A549 (cell line): Measurements from ENCODE around the gene ABCC3.

Experiments used
- CEBPB ChIP-seq, 2 experiments: fragments of >200 bp in 1 of 2; sonication (Bioruptor Twin) in 1 of 2; formaldehyde crosslinking in 1 of 2; IDR thresholded peaks; 2 replicates each; pipeline ENCODE4 v1.6.1; 2012 to 2016
- CTCF ChIP-seq: fragments of >200 bp; sonication (Bioruptor Twin); formaldehyde crosslinking; IDR thresholded peaks from 3 replicates; pipeline ENCODE4 v1.5.1; 2016
- ESRRA ChIP-seq: fragments of 150-350 bp; IDR thresholded peaks from 2 replicates; pipeline ENCODE4 v1.6.1; 2014; ENCODE audit warnings: mild to moderate bottlenecking, low read length, borderline replicate concordance
- FOSL2 ChIP-seq, 2 experiments: fragments of 450-650 bp in 1 of 2; fragments of >200 bp in 1 of 2; sonication (Bioruptor Twin) in 1 of 2; formaldehyde crosslinking; IDR thresholded peaks; 2 replicates each; pipeline versions ENCODE4 v1.5.0 to v1.6.1; 2016 to 2020; ENCODE audit warnings: mild to moderate bottlenecking in 1 of 2, moderate library complexity in 1 of 2
- HDAC2 ChIP-seq: fragments of 200-600 bp; sonication (generic); IDR thresholded peaks from 2 replicates; pipeline ENCODE4 v1.6.1; 2016
- HMGXB4 ChIP-seq: fragments of 250-450 bp; sonication (Bioruptor Pico); IDR thresholded peaks from 2 replicates; pipeline ENCODE4 v1.5.0; 2021; ENCODE audit warnings: mild to moderate bottlenecking, moderate library complexity, borderline replicate concordance
- JUNB ChIP-seq: fragments of >200 bp; sonication (Bioruptor Twin); formaldehyde crosslinking; IDR thresholded peaks from 2 replicates; pipeline ENCODE4 v1.6.1; 2016
- MAX ChIP-seq: IDR thresholded peaks from 2 replicates; pipeline ENCODE4 v1.6.1; 2012
- POLR2A ChIP-seq: IDR thresholded peaks from 2 replicates; pipeline ENCODE4 v1.6.1; 2012; ENCODE audit warnings: mild to moderate bottlenecking, low read length
- RCOR1 ChIP-seq: fragments of 150-350 bp; IDR thresholded peaks from 2 replicates; pipeline ENCODE4 v1.6.1; 2014; ENCODE audit warnings: antibody characterized with exemption, low read length, low read depth
- SMC3 ChIP-seq: fragments of >200 bp; sonication (Bioruptor Twin); formaldehyde crosslinking; IDR thresholded peaks from 3 replicates; pipeline ENCODE4 v1.6.1; 2018; ENCODE audit warnings: inconsistent platforms
- SREBF2 ChIP-seq: fragments of 450-650 bp; IDR thresholded peaks from 2 replicates; pipeline ENCODE4 v1.6.1; 2014; ENCODE audit warnings: mild to moderate bottlenecking, moderate library complexity

- TF ChIP-seq CTCF (no peak; the same call in 2 of the 3 replicates), HDAC2 (no peak), POLR2A (no peak), MAX (no peak), ESRRA (no peak), SMC3 (no peak), SREBF2 (no peak), CEBPB (IDR thresholded peaks at IDR 0.05) (no peak), FOSL2 (IDR thresholded peaks at IDR 0.05) (no peak), FOSL2 (CRISPR knock-in tag; IDR thresholded peaks at IDR 0.05) (no peak), HMGXB4 (no peak), JUNB (no peak), RCOR1 (peak; percentile 51; the same call in 1 of the 2 replicates)
These were observed 998 bp upstream of the ABCC3 start for GRCh38 chr17:50633683-50634082.
